ENCODE results near the gene ETFA.

Gene ETFA

GRCh38 chr15:76168237-76168984 lies 142.9 kb downstream of the ETFA start:
- peak; percentile 99 for DNase-seq

GRCh38 chr15:76165951-76166350 lies 145.3 kb downstream of the ETFA start:
- no peak for DNase-seq
